Fibroblast of the aortic adventitia (primary cell): ENCODE data around the gene EPC2. TPM values are rescaled to one million over a fixed set of nuclear protein-coding genes. Genes with fewer than 3 reads are reported as not detected.

ENCODE experiments used
- DNase-seq: peaks from one replicate; pipeline ENCODE4 v3.0.0-alpha.2; 2010; ENCODE audit warnings: low read depth
- H3K4me3 ChIP-seq: 2 replicates; pipeline ENCODE4 v1.5.1; 2011; ENCODE audit warnings: low read depth, mild to moderate bottlenecking, control low read depth, low read length, moderate library complexity
- small RNA-seq: library from RNA; depleted of rRNA; stranded (forward); fragments of <200 nt; gene quantifications from one replicate; pipeline ENCODE3, GENCODE V24; 2012
- total RNA-seq: library from RNA; depleted of rRNA; stranded (reverse); fragments of >200 nt; gene quantifications from 2 replicates; pipeline ENCODE4 v1.2.3, GENCODE V29; 2012; ENCODE audit warnings: low replicate concordance
- TF ChIP-seq, protein P1 (sequence below): IDR thresholded peaks from 2 replicates; pipeline ENCODE4 v1.5.1; 2011; ENCODE audit warnings: mild to moderate bottlenecking, low read length, control low read depth, inconsistent platforms; ENCODE audit not compliant: insufficient read depth

The EPC2 gene
- total RNA-seq, 1 donor = 31.7 TPM

DNA sequence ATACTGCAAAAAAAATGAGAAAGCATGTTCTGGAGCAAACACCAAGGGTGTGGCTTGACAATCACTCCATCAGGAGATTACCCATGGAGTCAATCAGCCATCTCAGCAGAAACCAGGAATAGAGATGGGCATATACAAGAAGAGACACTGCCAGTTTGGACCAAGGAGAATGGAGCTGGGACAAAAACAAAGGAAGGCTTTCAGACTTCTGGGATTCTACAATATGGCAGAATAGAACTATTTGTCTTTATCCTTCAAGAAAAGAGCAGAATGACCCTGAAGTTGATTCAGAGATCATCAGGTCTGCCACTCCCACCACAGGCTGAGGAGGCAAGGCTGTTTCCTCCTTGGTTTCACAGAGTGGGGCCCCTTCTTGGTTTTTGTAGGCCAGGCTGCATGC is 182.2 kb downstream of the EPC2 start:
- H3K4me3 ChIP-seq = no peak overlapping the region
- TF ChIP-seq, protein P1, sequence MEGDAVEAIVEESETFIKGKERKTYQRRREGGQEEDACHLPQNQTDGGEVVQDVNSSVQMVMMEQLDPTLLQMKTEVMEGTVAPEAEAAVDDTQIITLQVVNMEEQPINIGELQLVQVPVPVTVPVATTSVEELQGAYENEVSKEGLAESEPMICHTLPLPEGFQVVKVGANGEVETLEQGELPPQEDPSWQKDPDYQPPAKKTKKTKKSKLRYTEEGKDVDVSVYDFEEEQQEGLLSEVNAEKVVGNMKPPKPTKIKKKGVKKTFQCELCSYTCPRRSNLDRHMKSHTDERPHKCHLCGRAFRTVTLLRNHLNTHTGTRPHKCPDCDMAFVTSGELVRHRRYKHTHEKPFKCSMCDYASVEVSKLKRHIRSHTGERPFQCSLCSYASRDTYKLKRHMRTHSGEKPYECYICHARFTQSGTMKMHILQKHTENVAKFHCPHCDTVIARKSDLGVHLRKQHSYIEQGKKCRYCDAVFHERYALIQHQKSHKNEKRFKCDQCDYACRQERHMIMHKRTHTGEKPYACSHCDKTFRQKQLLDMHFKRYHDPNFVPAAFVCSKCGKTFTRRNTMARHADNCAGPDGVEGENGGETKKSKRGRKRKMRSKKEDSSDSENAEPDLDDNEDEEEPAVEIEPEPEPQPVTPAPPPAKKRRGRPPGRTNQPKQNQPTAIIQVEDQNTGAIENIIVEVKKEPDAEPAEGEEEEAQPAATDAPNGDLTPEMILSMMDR = no peak
- DNase-seq = no peak

DNA sequence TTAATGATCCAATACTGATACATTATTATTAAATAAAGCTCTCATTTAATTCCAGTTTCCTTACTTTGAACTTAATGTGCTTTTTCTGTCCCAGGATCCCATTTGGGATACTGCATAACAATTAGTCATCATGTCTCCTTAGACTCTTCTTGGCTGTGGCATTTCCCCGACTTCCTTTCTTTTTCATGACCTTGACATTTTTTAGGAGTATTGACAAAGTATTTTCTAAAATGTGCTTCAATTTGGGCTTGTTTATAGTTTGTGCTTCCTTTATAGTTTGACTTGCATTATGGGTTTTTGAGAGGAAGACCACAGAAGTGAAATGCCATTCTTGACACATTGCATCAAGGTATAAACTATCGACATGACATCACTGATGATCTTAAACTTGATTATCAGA is 184.4 kb downstream of the EPC2 start:
- H3K4me3 ChIP-seq = no peak overlapping the region
- no peak for DNase-seq
- TF ChIP-seq, protein P1 = no peak

DNA sequence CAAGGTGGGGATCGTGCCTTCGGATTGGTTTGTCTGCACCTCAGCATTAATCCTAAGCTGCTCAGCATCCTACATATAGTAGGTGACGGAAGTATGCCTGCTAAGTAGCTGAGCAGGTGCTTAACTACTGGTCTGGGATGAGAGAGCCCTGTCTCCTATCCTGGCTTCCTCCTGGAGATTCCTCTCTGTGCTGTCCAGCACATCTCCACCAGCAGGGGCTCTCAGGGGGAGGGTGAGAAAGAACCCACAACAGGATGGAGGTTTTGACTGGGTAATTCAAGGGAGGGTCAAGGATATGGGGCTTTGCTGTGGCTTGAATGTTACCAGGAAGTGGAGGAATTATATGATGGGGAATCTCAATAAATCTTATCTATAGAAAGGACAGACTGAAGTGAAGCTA is 185.1 kb downstream of the EPC2 start:
- TF ChIP-seq, protein P1 = no peak
- no peak overlapping the region for H3K4me3 ChIP-seq
- no peak for DNase-seq

DNA sequence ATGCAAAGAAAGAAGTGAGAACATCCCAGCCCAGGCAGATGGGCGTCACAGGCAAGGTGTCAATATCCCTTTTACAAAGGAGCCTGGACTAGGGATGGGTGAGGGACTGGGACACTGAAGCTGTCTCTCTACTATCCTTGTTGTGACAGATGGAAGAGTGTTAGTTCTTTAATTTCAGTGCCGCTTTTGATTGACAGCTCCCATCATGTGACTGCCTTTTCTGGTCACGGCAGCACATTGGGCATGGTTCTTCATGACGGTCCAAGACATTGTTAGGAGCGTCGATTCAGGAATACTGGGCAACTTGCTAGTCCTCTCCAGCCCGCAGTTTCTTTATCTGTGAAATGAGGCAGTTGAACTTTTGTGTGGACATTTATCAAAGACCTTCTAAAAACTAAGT is 188.1 kb downstream of the EPC2 start:
- TF ChIP-seq, protein P1 = no peak
- DNase-seq = no peak
- no peak overlapping the region for H3K4me3 ChIP-seq

Small RNA genes within 50 kb of the gene (small RNA-seq; reads per million reads assigned to genes)
- gene RNU2-9P (not detected), gene RPS29P8 (not detected)

Other genes starting within 250 kb of the EPC2 start
- 0.09 TPM in 1 of 2 replicates, not detected in the other for gene KIF5C, start 230.5 kb downstream of the EPC2 start, total RNA-seq